Uterus (tissue), 4 donors: ENCODE measurements around the gene SGPP2. TPM values are rescaled to one million over a fixed set of nuclear protein-coding genes. Genes with fewer than 3 reads are reported as not detected.

Source experiments
- DNase-seq, 2 donors: peaks; one replicate each; pipeline ENCODE4 v3.0.0-alpha.2; 2019 to 2020
- H3K27ac ChIP-seq, 2 donors: fragments of 200-600 bp; sonication (generic); 1 replicate in 1 of 2; 2 replicates in 1 of 2; pipeline ENCODE4 v1.5.1; 2016 to 2018
- H3K27me3 ChIP-seq, 2 donors: fragments of 200-600 bp; sonication (generic); one replicate each; pipeline ENCODE4 v1.5.1; 2018 to 2019; ENCODE audit warnings: control low read depth in 1 of 2
- H3K36me3 ChIP-seq, 2 donors: fragments of 200-600 bp; sonication (generic); one replicate each; pipeline ENCODE4 v1.5.1; 2019; ENCODE audit warnings: control low read depth in 1 of 2
- H3K4me1 ChIP-seq, 2 donors: fragments of 200-600 bp; sonication (generic); one replicate each; pipeline ENCODE4 v1.5.1; 2018 to 2019; ENCODE audit warnings: control low read depth in 1 of 2
- H3K4me3 ChIP-seq, 2 donors: fragments of 200-600 bp; sonication (generic); 1 replicate in 1 of 2; 2 replicates in 1 of 2; pipeline ENCODE4 v1.5.1; 2018 to 2019; ENCODE audit warnings: mild to moderate bottlenecking in 1 of 2
- H3K9me3 ChIP-seq, 2 donors: fragments of 200-600 bp; sonication (generic); one replicate each; pipeline ENCODE4 v1.5.1; 2019; ENCODE audit warnings: control low read depth in 1 of 2
- POLR2A ChIP-seq, 2 donors: fragments of 450-650 bp; IDR thresholded peaks; one replicate each; pipeline ENCODE4 v1.6.1; 2016; ENCODE audit warnings: antibody characterized with exemption in 2 of 2, mild to moderate bottlenecking in 1 of 2, moderate library complexity in 1 of 2
- intact Hi-C: fragments of 100-400 bp; cut with DNase I; formaldehyde crosslinking; loops from one replicate; pipeline ENCODE4 v1.15.1; 2023; ENCODE audit warnings: low total_unique reads
- total RNA-seq, 4 donors: library from RNA; depleted of rRNA in 3 of 4; stranded (reverse); fragments of >200 nt in 3 of 4; gene quantifications; one replicate each; pipeline versions ENCODE4 v1.1.0 to v1.2.4, GENCODE V29; 2014 to 2023
- TF ChIP-seq, protein P1 (sequence below), 4 experiments: fragments of 200-600 bp in 2 of 4; fragments of 450-650 bp in 2 of 4; sonication (generic) in 2 of 4; IDR thresholded peaks; one replicate each; pipeline ENCODE4 v1.5.1; 2016 to 2019; ENCODE audit warnings: antibody characterized with exemption in 4 of 4, mild to moderate bottlenecking in 2 of 4, moderate library complexity in 1 of 4
- donor health status: DM: yes; HTN: yes; CAD: no.

Gene SGPP2
- total RNA-seq, 4 donors from 2014 or later = under 0.01 to 8.6 (median 4.2) TPM; not detected in 1

DNA sequence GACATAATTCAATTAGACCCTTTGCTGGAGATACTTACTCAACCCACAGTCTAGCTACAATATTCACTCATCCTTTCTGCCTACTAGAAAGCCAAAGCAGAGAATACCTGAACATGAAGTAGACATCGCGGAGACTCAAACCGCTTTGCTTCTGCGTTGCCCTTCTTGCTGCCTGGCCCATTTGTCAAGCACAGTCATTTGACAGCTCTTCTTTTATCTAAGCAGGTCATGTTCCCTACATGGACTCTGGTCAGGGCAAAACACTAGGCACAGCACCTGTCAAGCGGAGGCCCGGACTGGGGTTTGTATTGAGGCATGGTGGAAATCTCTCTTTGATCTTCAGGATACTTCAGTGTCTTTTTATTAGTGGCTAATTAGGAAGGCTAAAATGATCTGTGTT, 141.9 kb downstream of the SGPP2 start:
- no peak for TF ChIP-seq POLR2A (IDR thresholded peaks at IDR 0.05)
- TF ChIP-seq, protein P1, sequence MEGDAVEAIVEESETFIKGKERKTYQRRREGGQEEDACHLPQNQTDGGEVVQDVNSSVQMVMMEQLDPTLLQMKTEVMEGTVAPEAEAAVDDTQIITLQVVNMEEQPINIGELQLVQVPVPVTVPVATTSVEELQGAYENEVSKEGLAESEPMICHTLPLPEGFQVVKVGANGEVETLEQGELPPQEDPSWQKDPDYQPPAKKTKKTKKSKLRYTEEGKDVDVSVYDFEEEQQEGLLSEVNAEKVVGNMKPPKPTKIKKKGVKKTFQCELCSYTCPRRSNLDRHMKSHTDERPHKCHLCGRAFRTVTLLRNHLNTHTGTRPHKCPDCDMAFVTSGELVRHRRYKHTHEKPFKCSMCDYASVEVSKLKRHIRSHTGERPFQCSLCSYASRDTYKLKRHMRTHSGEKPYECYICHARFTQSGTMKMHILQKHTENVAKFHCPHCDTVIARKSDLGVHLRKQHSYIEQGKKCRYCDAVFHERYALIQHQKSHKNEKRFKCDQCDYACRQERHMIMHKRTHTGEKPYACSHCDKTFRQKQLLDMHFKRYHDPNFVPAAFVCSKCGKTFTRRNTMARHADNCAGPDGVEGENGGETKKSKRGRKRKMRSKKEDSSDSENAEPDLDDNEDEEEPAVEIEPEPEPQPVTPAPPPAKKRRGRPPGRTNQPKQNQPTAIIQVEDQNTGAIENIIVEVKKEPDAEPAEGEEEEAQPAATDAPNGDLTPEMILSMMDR (IDR thresholded peaks at IDR 0.05) = no peak

DNA sequence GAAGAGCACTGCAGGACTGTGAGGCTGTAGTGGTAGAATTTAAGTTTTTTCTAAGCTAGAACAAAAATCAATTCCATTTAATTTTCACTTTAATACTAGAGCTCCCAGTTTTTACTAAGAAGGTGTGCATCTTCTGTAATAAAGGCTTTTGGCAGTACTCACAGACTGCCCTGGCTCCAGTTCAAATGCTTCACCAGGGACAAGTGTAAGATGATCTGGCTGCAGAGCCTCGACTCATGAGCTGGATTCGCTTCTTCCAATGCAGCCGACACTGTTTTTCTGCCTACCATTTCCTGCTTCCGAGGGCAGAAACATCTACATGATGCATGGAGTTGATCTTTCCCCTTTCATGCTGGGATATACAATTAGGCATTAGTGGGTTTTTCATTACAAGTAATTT, 144.5 kb downstream of the SGPP2 start:
- intact Hi-C loops = no loop called here
- DNase-seq = peak; percentile 29 to 41
- Histone ChIP-seq H3K27ac (no peak overlapping the region), H3K9me3 (no peaks in the 10 kb centered on the region), H3K36me3 (no peaks in the 10 kb centered on the region), H3K4me1 (peaks cover 0 to 8% of the 10 kb centered on the region in 2 donors), H3K4me3 (no peak overlapping the region), H3K27me3 (no peaks in the 10 kb centered on the region)
- TF ChIP-seq POLR2A (IDR thresholded peaks at IDR 0.05) = no peak
- TF ChIP-seq, protein P1 (IDR thresholded peaks at IDR 0.05) = no peak

More for the DNA sequence above, 141.9 kb downstream of the SGPP2 start:
- no peaks in the 10 kb centered on the region for H3K36me3 ChIP-seq
- no peak for DNase-seq
- no peak overlapping the region for H3K4me3 ChIP-seq
- no peak overlapping the region for H3K27ac ChIP-seq
- no peaks in the 10 kb centered on the region for H3K9me3 ChIP-seq
- intact Hi-C loops = no loop called here
- H3K4me1 ChIP-seq = no peaks in the 10 kb centered on the region
- no peaks in the 10 kb centered on the region for H3K27me3 ChIP-seq

DNA sequence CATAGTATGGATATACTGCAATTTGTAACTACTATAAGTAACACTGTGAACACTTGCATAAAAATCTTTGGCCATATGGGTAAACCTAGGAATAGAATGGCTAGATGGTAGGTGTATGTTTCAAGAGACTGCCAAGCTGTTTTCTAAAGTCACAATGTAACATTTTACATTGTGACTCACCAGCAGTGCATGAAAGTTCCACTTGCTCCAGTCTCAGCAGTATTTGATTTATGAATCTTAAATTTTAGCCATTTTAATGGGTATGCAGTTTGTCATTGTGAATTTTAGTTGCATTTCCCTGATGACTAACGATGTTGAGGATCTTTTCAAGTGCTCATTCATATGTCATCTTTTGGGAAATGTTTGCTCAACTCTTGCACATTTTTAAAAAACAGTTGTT, 145.5 kb downstream of the SGPP2 start:
- Histone ChIP-seq H3K27ac (no peak overlapping the region), H3K27me3 (no peaks in the 10 kb centered on the region), H3K4me1 (peaks cover 0 to 8% of the 10 kb centered on the region in 2 donors), H3K36me3 (no peaks in the 10 kb centered on the region), H3K4me3 (no peak overlapping the region), H3K9me3 (no peaks in the 10 kb centered on the region)
- no peak for DNase-seq
- TF ChIP-seq, protein P1 (IDR thresholded peaks at IDR 0.05) = no peak
- TF ChIP-seq POLR2A (IDR thresholded peaks at IDR 0.05) = no peak
- intact Hi-C loops = no loop called here

GRCh38 chr2:222572264-222572721, 147.9 kb downstream of the SGPP2 start:
- Histone ChIP-seq H3K27me3 (no peaks in the 10 kb centered on the region), H3K36me3 (no peaks in the 10 kb centered on the region), H3K9me3 (no peaks in the 10 kb centered on the region), H3K4me1 (peaks cover 0 to 10% of the 10 kb centered on the region in 2 donors), H3K27ac (no peak overlapping the region), H3K4me3 (no peak overlapping the region)
- no peak for DNase-seq
- intact Hi-C loops = no loop called here
- no peak for TF ChIP-seq POLR2A (IDR thresholded peaks at IDR 0.05)

GRCh38 chr2:222572751-222573174, 148.4 kb downstream of the SGPP2 start:
- H3K27me3 ChIP-seq = no peaks in the 10 kb centered on the region
- intact Hi-C loops = no loop called here
- no peak overlapping the region for H3K4me3 ChIP-seq
- no peak overlapping the region for H3K27ac ChIP-seq
- H3K4me1 ChIP-seq = peaks cover 0 to 10% of the 10 kb centered on the region in 2 donors
- H3K36me3 ChIP-seq = no peaks in the 10 kb centered on the region
- DNase-seq = no peak
- no peaks in the 10 kb centered on the region for H3K9me3 ChIP-seq
- TF ChIP-seq POLR2A (IDR thresholded peaks at IDR 0.05) = no peak
- TF ChIP-seq, protein P1 (IDR thresholded peaks at IDR 0.05) = no peak

- intact Hi-C loops = no loop called here
- Histone ChIP-seq H3K27me3 (no peaks in the 10 kb centered on the region), H3K9me3 (no peaks in the 10 kb centered on the region), H3K4me3 (no peak overlapping the region), H3K36me3 (no peaks in the 10 kb centered on the region), H3K27ac (no peak overlapping the region), H3K4me1 (peaks cover 0 to 10% of the 10 kb centered on the region in 2 donors)
- DNase-seq = no peak
- TF ChIP-seq, protein P1 (IDR thresholded peaks at IDR 0.05) = no peak
- no peak for TF ChIP-seq POLR2A (IDR thresholded peaks at IDR 0.05)
These were observed 151.3 kb downstream of the SGPP2 start for GRCh38 chr2:222575618-222576017.
